Stimulated activated CD4-positive, alpha-beta T cell treated with anti-CD3 and anti-CD28 coated beads, TNF-alpha, amount 100 ng/mL, for 4 hours (primary cell): ENCODE measurements around the gene PKD1L1.

Experiments used
- DNase-seq, 3 experiments: peaks; one replicate each; pipeline ENCODE4 v3.0.0-alpha.2; 2020; ENCODE audit warnings: low read depth in 3 of 3

PKD1L1 gene

GRCh38 chr7:47905076-47905920 is 43.0 kb downstream of the PKD1L1 start:
- DNase-seq: no peak

GRCh38 chr7:47902013-47902412 is 46.3 kb downstream of the PKD1L1 start:
- DNase-seq: no peak

- DNase-seq: no peak
Measured at GRCh38 chr7:47901542-47901941, 46.7 kb downstream of the PKD1L1 start.

GRCh38 chr7:47897831-47898230 is 50.4 kb downstream of the PKD1L1 start:
- no peak for DNase-seq

- no peak for DNase-seq
Measured at GRCh38 chr7:47896809-47897423, 51.4 kb downstream of the PKD1L1 start.

- DNase-seq: no peak
Measured at GRCh38 chr7:47895026-47895425, 53.2 kb downstream of the PKD1L1 start.

- no peak for DNase-seq
Measured at GRCh38 chr7:47893721-47894365, 54.4 kb downstream of the PKD1L1 start.

- DNase-seq: no peak
Measured at GRCh38 chr7:47893238-47893637, 55.0 kb downstream of the PKD1L1 start.

- no peak for DNase-seq
Measured at GRCh38 chr7:47890606-47891005, 57.7 kb downstream of the PKD1L1 start.

- DNase-seq: no peak
Measured at GRCh38 chr7:47890125-47890524, 58.1 kb downstream of the PKD1L1 start.

- no peak for DNase-seq
Measured at GRCh38 chr7:47889723-47890122, 58.5 kb downstream of the PKD1L1 start.

- no peak for DNase-seq
Measured at GRCh38 chr7:47888371-47889265, 59.6 kb downstream of the PKD1L1 start.

GRCh38 chr7:47887016-47887640 is 61.1 kb downstream of the PKD1L1 start:
- DNase-seq: no peak

- DNase-seq: no peak
Measured at GRCh38 chr7:47885987-47886811, 62.1 kb downstream of the PKD1L1 start.

- no peak for DNase-seq
Measured at GRCh38 chr7:47885309-47885986, 62.8 kb downstream of the PKD1L1 start.

- DNase-seq: no peak
Measured at GRCh38 chr7:47884675-47885074, 63.6 kb downstream of the PKD1L1 start.

- DNase-seq: no peak
Measured at GRCh38 chr7:47882635-47883034, 65.6 kb downstream of the PKD1L1 start.

GRCh38 chr7:47881256-47881655 is 67.0 kb downstream of the PKD1L1 start:
- no peak for DNase-seq

- DNase-seq: no peak
Measured at GRCh38 chr7:47878662-47879061, 69.6 kb downstream of the PKD1L1 start.

GRCh38 chr7:47877336-47877735 is 70.9 kb downstream of the PKD1L1 start:
- no peak for DNase-seq
